CD4-positive, alpha-beta T cell treated with Interferon alpha-2 for 1 hour (primary cell): ENCODE data around the gene SULT2B1.
"Not testable (repeated sequence)": the region's sequence is repeated elsewhere in the genome, so short reads cannot be mapped to it uniquely, and the experiment has no call there.

ENCODE experiments used
- DNase-seq, 2 donors: peaks; one replicate each; pipeline ENCODE4 v3.0.0-alpha.2; 2020 to 2022

Gene SULT2B1

DNA sequence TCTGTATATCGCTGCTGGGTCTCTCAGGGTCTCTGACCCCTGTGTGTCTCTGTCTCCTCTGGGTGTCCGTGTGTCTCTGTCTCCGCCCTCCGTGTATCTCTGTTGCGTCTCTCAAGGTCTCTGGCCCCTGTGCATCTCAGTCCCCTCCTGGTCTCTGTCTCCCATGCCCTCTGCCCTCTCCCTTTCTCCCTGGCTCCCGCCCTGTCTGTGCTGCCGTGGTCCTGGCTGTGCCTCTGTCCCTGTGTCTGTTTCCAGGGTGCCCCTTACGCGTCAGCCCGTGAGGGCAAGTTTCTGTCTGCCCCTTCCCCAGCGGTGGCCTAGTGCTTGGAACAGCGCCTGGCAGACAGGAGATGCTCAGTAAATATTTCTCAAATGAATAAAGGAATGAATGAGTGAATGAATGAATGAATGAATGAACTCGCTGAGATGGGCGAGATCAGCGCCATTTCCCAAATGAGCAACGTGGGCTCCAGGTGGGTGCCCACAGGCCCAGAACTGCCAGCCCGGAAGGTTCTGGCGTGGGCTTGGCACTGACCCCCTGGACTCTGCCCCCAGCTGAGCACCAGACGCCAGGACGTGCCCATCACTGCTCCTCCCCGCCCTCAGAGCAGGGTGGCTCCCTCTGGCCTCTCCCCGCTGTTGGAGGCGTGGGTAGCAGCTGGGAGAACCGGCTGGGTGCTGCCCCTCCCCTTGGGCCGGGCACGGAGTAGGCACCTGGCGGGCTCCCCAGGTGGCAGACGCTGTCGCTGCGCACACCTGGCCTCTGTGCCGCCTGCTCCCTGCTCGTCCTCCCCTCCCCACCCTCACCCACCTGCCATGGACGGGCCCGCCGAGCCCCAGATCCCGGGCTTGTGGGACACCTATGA, at the start of gene SULT2B1:
SULT2B1 (plus strand) TSS at position 736 of the 866 bp plus-strand sequence; CDS start at position 817, 81 bp downstream.
- no peak for DNase-seq

- no peak for DNase-seq
These were observed 49.5 kb upstream of the SULT2B1 start for GRCh38 chr19:48502350-48503018.

GRCh38 chr19:48506138-48506733, 45.7 kb upstream of the SULT2B1 start:
- peak; percentile 25 to 76 for DNase-seq

GRCh38 chr19:48507911-48508439, 44.0 kb upstream of the SULT2B1 start:
- no peak for DNase-seq

GRCh38 chr19:48508729-48509411, 43.1 kb upstream of the SULT2B1 start:
- DNase-seq = no peak

- DNase-seq = no peak
These were observed 42.3 kb upstream of the SULT2B1 start for GRCh38 chr19:48509467-48510194.

DNA sequence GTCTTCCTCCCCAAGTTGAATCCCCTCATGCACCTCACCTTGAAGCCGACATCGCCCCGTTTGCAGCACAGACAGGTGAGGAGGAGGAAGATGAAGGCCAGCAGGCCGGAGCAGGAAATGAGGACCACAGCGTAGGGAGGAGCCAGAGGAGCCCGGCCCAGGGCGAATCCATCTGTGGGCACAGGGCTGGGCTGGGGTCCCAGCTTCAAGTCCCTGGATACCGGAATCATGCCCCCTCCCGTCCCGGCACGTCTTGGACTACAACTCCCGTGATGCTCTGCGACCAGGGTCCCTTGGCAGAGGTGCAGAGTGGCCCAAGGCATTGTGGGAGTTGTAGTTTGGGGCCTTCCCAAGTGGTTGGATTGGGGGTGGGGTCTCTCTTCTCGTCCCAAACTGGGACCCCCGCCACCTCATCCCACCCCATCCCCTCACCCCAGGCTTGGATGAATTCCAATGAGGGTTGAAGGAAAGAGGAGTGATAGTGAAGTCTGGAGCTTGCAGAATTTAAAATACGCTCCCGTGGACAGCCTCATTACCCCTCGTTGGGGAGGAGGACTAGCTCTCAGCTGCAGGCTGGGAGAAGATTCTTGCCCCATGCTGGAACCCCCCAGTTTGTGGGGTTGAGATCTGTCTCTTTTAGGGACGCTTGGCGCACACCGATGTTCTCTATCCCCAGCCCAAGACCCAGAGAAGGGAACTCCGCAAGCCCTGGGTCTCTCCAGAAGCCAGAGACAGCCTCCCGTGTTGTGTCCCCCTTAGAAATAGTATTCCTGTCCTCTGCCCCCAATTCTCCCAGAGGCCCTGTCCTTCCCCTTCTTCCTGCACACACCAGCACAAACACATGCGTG, 41.3 kb upstream of the SULT2B1 start:
- peak; percentile 64 to 79 for DNase-seq

GRCh38 chr19:48511321-48511731, 40.6 kb upstream of the SULT2B1 start:
- no peak for DNase-seq

- DNase-seq = peak; percentile 88 to 93
These were observed 40.0 kb upstream of the SULT2B1 start, which contains the start of gene LMTK3 for GRCh38 chr19:48511800-48512503. TSS of gene LMTK3 (minus strand) at chr19:48511835. CDS start at chr19:48511576, 259 bp downstream.

GRCh38 chr19:48512504-48513288, 39.3 kb upstream of the SULT2B1 start:
- no peak for DNase-seq

GRCh38 chr19:48513289-48514122, 38.5 kb upstream of the SULT2B1 start:
- peak; percentile 75 to 83 for DNase-seq

- no peak for DNase-seq
These were observed 37.9 kb upstream of the SULT2B1 start for GRCh38 chr19:48514123-48514458.

GRCh38 chr19:48516536-48516935, 35.4 kb upstream of the SULT2B1 start:
- no peak for DNase-seq

GRCh38 chr19:48518207-48518606, 33.8 kb upstream of the SULT2B1 start:
- no peak for DNase-seq

- not testable (repeated sequence) for DNase-seq
These were observed 32.5 kb upstream of the SULT2B1 start for GRCh38 chr19:48519426-48519825.

DNA sequence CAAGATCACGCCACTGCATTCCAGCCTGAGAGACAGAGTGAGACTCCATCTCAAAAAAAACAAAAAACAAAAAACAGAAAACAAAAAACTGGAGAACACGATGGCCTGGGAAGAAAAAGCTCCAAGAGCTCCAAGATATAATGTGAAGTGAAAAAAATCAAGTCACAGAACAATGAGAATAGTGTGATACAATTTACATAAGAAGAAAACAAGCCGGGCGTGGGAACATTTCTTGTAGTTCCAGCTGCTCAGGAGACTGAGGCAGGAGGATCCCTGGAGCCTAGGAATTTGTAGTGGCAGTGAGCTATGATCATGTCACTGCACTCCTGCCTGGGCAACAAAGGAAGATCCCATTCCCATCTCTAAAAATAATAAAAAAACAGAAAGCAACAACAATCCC, 31.8 kb upstream of the SULT2B1 start:
- no peak for DNase-seq

DNA sequence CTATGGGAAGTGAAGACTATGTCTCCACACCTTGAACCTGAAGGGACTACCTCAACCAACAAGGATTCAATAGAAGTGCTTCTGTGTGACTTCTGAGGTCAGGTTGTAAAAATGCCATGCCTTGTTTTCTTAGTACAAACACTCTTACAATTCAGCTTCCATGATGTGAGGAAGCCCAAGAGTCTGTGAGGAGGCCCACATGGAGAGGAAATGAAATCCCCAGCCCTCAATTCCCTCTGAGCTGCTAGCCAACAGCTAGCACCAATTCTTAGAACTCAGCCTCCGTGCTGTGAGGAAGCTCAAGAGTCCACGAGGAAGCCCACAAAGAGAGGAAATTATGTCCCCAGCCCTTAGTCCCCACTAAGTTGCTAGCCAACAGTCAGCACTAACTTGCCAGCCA, 27.8 kb upstream of the SULT2B1 start:
- no peak for DNase-seq

- no peak for DNase-seq
These were observed 27.2 kb upstream of the SULT2B1 start for GRCh38 chr19:48524732-48525131.

GRCh38 chr19:48529156-48529555, 22.8 kb upstream of the SULT2B1 start:
- no peak for DNase-seq
